ENCODE results near the gene DCPS.
A peak's percentile ranks its signal among the peaks of the same experiment; 100 is the strongest.
"Not testable (repeated sequence)": the region's sequence is repeated elsewhere in the genome, so short reads cannot be mapped to it uniquely, and the experiment has no call there.

The DCPS gene

DNA sequence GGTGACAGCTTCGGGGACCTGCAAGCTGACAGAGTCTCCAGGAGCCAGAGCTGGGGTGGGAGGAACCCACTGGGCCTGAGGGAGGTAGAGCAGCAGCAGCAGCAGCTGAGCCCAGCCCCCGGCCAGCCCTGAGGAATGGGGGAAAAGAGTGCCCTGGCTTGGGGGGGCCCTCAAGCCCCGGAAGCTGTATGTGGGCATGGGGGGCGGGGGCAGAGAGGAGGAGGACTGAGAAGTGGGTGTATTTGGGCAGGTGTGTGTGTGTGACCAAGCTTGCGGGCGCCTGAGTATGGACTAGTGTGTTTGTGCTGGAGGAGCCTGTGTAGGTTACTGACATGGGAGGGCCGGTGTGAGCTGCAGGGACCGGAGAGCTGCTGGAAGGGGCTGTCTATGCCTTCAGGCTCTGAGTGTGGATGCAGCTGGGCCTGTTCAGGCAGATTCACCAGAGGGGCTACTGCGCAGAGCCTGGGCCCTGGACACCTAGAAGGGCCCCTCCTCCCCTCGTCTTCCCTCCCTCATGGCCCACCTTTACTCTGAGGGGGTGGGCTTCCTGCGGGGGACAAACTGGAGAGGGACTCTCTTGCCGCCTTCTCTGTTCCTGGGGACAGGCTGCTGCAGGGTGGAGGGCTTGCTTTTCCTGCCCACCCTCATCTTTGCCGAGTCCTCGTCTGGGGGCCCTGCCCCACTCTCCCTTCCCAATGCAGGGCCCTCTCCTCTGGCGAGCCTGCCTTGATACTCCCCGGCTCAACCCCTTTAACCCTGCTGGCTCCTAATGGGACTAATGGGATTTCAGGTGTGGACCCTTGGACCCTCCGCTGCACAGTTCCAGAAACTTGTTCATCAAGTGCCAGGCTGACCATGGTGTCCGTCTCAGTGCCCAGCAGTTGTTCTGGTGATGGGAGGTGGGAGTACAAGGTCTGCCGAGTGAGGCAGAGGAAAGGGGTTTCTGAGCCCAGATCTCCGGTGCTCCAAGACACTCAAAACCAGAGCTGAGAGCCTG lies 79.8 kb downstream of the DCPS start:
- DNase-seq (ENCODE audit: low spot score) = no peak

DNA sequence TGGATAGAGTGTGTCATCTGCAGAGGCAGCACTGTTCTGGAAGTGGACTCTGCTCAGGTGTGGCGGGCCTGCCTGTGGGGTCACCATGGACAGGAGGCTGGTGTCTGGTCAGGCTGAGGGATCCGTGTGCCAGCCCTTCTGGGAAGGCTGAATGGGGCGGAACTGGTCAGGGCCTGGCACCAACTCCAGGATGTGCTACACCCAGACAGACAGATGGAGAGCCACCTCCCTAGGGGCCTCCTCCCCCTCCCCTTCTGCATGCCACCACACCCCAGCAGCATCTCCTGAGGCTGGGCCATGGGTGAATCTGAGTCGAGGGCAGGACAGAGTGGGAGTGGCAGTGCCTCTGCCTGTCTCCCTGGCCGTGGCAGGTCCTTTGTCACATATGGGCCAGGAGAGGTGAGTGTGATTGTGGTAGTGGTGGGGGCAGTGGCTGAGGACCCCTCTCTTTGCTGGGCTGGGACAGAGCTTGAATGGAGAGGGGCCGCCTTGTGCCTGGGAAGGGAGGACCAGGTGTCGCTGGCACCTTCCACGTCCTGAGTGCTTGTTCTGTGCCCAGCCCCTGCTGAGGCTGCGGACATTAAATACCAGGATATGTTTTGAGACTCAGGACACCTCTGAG lies 80.7 kb downstream of the DCPS start:
- DNase-seq (ENCODE audit: low spot score) = no peak

- no peak for DNase-seq (ENCODE audit: low spot score)
These were observed 82.3 kb downstream of the DCPS start for GRCh38 chr11:126385991-126386728.

DNA sequence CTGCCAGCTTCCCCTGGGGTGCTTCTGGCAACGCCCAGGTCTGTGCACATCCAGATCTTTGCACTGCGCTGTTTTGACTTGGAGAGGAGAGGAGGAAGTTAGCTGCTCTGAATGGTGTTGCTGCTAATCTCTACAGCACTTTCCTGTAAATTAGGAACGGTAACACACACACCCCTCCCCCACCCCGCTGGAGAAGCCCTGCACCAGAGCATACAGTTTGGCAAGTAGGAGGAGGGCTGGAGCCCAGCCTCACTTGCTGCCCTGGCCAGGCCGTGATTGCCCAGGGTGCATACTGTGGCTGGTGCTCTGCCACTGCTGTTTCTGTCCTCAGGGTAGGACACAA lies 82.8 kb downstream of the DCPS start:
- not testable (repeated sequence) for DNase-seq (ENCODE audit: low spot score)

GRCh38 chr11:126387857-126388256 lies 84.0 kb downstream of the DCPS start:
- no peak for DNase-seq (ENCODE audit: low spot score)

- DNase-seq (ENCODE audit: low spot score) = no peak
These were observed 86.5 kb downstream of the DCPS start for GRCh38 chr11:126390272-126390867.

DNA sequence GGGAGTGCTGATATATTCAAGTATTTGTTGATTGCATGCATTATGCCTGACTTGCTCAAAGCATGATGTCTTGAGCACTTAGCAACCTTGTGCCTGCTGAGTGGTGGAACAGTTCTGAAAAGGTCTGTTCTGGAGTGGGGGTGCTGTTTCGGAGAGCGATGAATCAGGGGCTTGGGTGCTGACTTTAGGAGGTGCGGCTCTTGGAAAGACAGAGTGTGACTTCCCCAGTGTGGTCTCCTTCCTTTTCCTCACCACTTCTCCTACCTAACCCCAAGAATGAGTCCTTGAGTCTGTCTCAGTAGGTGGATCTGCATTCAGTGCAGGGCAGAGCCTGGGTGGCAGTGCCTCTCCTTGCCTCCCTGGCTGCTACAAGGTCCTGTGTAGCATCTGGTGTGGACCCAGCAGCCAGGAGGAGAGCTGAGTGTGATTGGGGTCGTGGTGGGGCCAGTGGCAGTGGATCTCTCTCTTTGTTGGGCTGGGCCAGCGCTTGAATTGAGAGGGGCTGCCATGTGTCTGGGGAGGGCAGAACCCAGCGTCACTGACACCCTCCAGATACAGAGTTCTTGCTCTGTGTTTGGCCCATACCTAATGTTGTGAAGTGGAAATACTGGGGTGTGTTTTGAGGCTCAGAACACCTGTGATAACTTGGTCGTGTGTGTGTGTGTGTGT lies 87.6 kb downstream of the DCPS start:
- no peak for DNase-seq (ENCODE audit: low spot score)

- peak; percentile 67 for DNase-seq (ENCODE audit: low spot score)
These were observed 88.2 kb downstream of the DCPS start for GRCh38 chr11:126391970-126392632.

- no peak for DNase-seq (ENCODE audit: low spot score)
These were observed 88.8 kb downstream of the DCPS start for GRCh38 chr11:126392633-126393013.

DNA sequence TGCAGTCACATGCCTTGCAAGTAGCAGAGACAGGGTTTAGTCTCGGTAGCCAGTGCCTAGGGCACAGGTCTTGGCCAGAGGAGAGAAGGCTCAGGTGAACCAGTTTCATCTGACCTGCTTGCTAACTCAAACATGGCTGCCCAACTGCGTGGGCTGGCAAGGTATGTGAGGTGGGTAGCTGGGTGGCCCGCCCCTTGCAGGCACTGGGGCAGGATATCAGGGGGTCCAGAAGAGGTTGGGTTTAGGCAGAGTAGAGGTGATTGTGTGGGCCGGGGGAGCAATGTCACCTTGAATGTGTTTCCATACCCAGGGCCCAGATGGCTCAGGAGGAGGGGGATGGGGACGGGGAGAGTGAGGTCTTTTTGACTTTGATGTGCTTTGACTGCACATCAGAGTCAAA lies 89.3 kb downstream of the DCPS start:
- no peak for DNase-seq (ENCODE audit: low spot score)

- no peak for DNase-seq (ENCODE audit: low spot score)
These were observed 90.2 kb downstream of the DCPS start for GRCh38 chr11:126394036-126394435.

DNA sequence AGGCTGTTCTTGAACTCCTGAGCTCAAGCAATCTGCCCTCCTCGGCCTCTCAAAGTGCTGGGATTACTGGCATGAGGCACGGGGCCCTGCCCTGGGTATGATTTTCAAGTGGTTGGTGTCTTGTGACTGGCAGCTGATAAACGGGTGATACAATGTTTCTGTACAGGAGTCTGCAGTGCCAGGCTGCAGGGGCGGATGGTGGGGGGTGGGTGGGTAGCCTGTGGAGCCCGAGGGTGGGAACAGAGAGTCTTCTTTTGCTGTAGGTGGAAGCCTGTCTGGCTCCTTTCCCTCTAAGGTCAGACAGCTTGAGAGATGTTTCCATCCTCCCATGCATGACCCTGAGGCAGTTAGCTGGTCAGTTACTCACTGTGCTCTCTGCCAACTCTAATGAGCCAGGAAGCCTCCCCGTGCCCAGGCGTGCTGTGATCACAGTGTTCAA lies 90.8 kb downstream of the DCPS start:
- DNase-seq (ENCODE audit: low spot score) = peak; percentile 37

Measured in putamen (tissue), 1 donor.